Measurements from ENCODE around the gene RPS21. TPM values are rescaled to one million over a fixed set of nuclear protein-coding genes. Genes with fewer than 3 reads are reported as not detected.
A peak's percentile ranks its signal among the peaks of the same experiment; 100 is the strongest.

RPS21 gene
- total RNA-seq, 1 experiment from 2014 or later: 4,496 TPM

DNA sequence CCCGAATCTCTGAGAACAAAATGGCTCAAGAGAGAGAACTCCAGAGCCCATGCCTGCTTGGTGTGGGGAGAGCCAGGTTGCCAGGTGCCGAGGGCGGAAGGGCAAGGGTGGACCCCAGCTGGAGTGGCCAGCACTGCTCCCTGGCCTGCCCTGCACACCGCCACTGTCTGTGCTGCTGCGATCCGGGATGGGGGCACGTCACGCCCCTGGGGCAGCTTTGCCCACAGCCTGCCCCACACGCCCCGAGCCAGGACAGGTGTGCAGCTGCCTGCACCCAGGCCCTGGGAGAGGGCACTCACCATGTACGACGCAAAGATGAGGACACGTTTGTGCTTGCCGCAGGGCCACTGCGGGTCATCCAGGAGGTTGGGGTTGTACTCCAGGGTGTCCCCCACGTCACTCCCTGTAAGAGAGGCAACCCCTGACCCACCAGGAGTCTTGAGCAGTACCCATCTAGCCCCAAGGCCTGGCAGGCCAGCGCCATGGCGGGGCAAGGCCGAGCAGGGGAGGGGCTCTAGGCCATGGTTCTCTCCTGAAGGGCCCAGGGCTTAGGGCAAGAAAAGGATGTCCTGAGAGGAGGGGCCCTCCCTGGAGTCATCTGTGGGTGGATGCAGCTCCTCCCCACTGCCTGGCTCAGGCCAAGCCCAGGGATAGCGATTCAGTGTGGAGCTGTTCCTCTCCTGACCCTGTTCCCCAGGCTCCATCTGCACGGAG is 5.9 kb downstream of the RPS21 start:
- H3K9me3 Mint-ChIP-seq (ENCODE audit: unreplicated experiment): peaks cover 6% of the 10 kb centered on the region
- Histone ChIP-seq H3K9me3 (no peaks in the 10 kb centered on the region), H3K36me3 (ENCODE audit: control insufficient read depth, insufficient read depth, low read length) (peaks cover 15% of the 10 kb centered on the region), H3K4me3 (ENCODE audit: low read depth, low read length) (no peak overlapping the region), H3K27me3 (replicated peaks; ENCODE audit: control insufficient read depth, insufficient read depth, low read length) (no peaks in the 10 kb centered on the region), H3K4me1 (peaks cover 9% of the 10 kb centered on the region)
- peak overlapping the region; percentile 45 for H3K27ac Mint-ChIP-seq (ENCODE audit: unreplicated experiment)
- TF ChIP-seq, protein P1, sequence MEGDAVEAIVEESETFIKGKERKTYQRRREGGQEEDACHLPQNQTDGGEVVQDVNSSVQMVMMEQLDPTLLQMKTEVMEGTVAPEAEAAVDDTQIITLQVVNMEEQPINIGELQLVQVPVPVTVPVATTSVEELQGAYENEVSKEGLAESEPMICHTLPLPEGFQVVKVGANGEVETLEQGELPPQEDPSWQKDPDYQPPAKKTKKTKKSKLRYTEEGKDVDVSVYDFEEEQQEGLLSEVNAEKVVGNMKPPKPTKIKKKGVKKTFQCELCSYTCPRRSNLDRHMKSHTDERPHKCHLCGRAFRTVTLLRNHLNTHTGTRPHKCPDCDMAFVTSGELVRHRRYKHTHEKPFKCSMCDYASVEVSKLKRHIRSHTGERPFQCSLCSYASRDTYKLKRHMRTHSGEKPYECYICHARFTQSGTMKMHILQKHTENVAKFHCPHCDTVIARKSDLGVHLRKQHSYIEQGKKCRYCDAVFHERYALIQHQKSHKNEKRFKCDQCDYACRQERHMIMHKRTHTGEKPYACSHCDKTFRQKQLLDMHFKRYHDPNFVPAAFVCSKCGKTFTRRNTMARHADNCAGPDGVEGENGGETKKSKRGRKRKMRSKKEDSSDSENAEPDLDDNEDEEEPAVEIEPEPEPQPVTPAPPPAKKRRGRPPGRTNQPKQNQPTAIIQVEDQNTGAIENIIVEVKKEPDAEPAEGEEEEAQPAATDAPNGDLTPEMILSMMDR (IDR thresholded peaks at IDR 0.05; ENCODE audit: insufficient read depth in 1 of 2, low read depth in 1 of 2, low read length in 1 of 2, severe bottlenecking in 1 of 2, unreplicated experiment in 1 of 2): no peak
- ChIA-PET CTCF (interaction anchor here (0.8 to 3.4 kb wide), 2 partner anchors 10 to 224 kb away, joined by 3 to 9 read pairs; no protein-coding TSS in a partner anchor), POLR2A (no interaction called here)
- BruUV-seq (replicated peaks): no TSS peak
- DNase-seq: no peak
- H3K36me3 Mint-ChIP-seq (ENCODE audit: insufficient read depth, unreplicated experiment): peaks cover 78% of the 10 kb centered on the region
- H3K4me3 Mint-ChIP-seq (ENCODE audit: unreplicated experiment): no peak overlapping the region
- intact Hi-C loops (cut with micrococcal nuclease; ENCODE audit: unreplicated experiment): no loop called here
- H3K27me3 Mint-ChIP-seq (ENCODE audit: insufficient read depth, unreplicated experiment): no peaks in the 10 kb centered on the region
- H3K4me1 Mint-ChIP-seq (ENCODE audit: low read depth, unreplicated experiment): peaks cover 24% of the 10 kb centered on the region

- H3K9me3 ChIP-seq: no peaks in the 10 kb centered on the region
- TF ChIP-seq, protein P1 (IDR thresholded peaks at IDR 0.05; ENCODE audit: insufficient read depth in 1 of 2, low read depth in 1 of 2, low read length in 1 of 2, severe bottlenecking in 1 of 2, unreplicated experiment in 1 of 2): no peak
- no peak overlapping the region for H3K4me3 ChIP-seq (ENCODE audit: low read depth, low read length)
- H3K4me1 ChIP-seq: peaks cover 5% of the 10 kb centered on the region
- peaks cover 11% of the 10 kb centered on the region for H3K36me3 ChIP-seq (ENCODE audit: control insufficient read depth, insufficient read depth, low read length)
- Mint-ChIP-seq H3K27ac (ENCODE audit: unreplicated experiment) (peak overlapping the region; percentile 45), H3K27me3 (ENCODE audit: insufficient read depth, unreplicated experiment) (no peaks in the 10 kb centered on the region), H3K4me3 (ENCODE audit: unreplicated experiment) (no peak overlapping the region), H3K36me3 (ENCODE audit: insufficient read depth, unreplicated experiment) (peaks cover 78% of the 10 kb centered on the region), H3K9me3 (ENCODE audit: unreplicated experiment) (peaks cover 11% of the 10 kb centered on the region), H3K4me1 (ENCODE audit: low read depth, unreplicated experiment) (peaks cover 19% of the 10 kb centered on the region)
- no peak for DNase-seq
- ChIA-PET POLR2A (no interaction called here), CTCF (interaction anchor here (0.8 to 3.4 kb wide), 2 partner anchors 10 to 224 kb away, joined by 3 to 9 read pairs; no protein-coding TSS in a partner anchor)
- BruUV-seq (replicated peaks): no TSS peak
- intact Hi-C loops (cut with micrococcal nuclease; ENCODE audit: unreplicated experiment): no loop called here
- H3K27me3 ChIP-seq (replicated peaks; ENCODE audit: control insufficient read depth, insufficient read depth, low read length): no peaks in the 10 kb centered on the region
These were observed 6.4 kb downstream of the RPS21 start for GRCh38 chr20:62393335-62393665.

GRCh38 chr20:62393830-62394229 is 6.9 kb downstream of the RPS21 start:
- Mint-ChIP-seq H3K4me1 (ENCODE audit: low read depth, unreplicated experiment) (peaks cover 14% of the 10 kb centered on the region), H3K36me3 (ENCODE audit: insufficient read depth, unreplicated experiment) (peaks cover 78% of the 10 kb centered on the region), H3K9me3 (ENCODE audit: unreplicated experiment) (peaks cover 13% of the 10 kb centered on the region), H3K27ac (ENCODE audit: unreplicated experiment) (no peak overlapping the region), H3K27me3 (ENCODE audit: insufficient read depth, unreplicated experiment) (no peaks in the 10 kb centered on the region), H3K4me3 (ENCODE audit: unreplicated experiment) (no peak overlapping the region)
- intact Hi-C loops (cut with micrococcal nuclease; ENCODE audit: unreplicated experiment): no loop called here
- TF ChIP-seq, protein P1 (IDR thresholded peaks at IDR 0.05; ENCODE audit: insufficient read depth in 1 of 2, low read depth in 1 of 2, low read length in 1 of 2, severe bottlenecking in 1 of 2, unreplicated experiment in 1 of 2): no peak
- DNase-seq: no peak
- no TSS peak for BruUV-seq (replicated peaks)
- H3K4me1 ChIP-seq: no peaks in the 10 kb centered on the region
- no peaks in the 10 kb centered on the region for H3K9me3 ChIP-seq
- no peaks in the 10 kb centered on the region for H3K27me3 ChIP-seq (replicated peaks; ENCODE audit: control insufficient read depth, insufficient read depth, low read length)
- H3K36me3 ChIP-seq (ENCODE audit: control insufficient read depth, insufficient read depth, low read length): peaks cover 7% of the 10 kb centered on the region
- ChIA-PET CTCF (interaction anchor here (0.8 to 3.4 kb wide), 4 partner anchors 11 to 223 kb away, joined by 3 to 9 read pairs (median 5); partner anchors contain the start of gene ADRM1), POLR2A (no interaction called here)
- H3K4me3 ChIP-seq (ENCODE audit: low read depth, low read length): no peak overlapping the region

Measured in Caco-2 (cell line).